Activated CD4-positive, CD25-positive, alpha-beta regulatory T cell treated with anti-CD3 and anti-CD28 coated beads, Interleukin-2, amount 50 U/mL, for 16 hours (primary cell): ENCODE measurements around the gene FAM200C.
"Not testable (repeated sequence)": the region's sequence is repeated elsewhere in the genome, so short reads cannot be mapped to it uniquely, and the experiment has no call there.

Experiments
- DNase-seq: peaks from one replicate; pipeline ENCODE4 v3.0.0-alpha.2; 2020; ENCODE audit warnings: low read depth, low spot score

The FAM200C gene

GRCh38 chr5:160399402-160400353 lies at the start of gene FAM200C:
FAM200C (minus strand) TSS chr5:160400054; CDS start chr5:160395490, 4,564 bp downstream.
- no peak for DNase-seq

DNA sequence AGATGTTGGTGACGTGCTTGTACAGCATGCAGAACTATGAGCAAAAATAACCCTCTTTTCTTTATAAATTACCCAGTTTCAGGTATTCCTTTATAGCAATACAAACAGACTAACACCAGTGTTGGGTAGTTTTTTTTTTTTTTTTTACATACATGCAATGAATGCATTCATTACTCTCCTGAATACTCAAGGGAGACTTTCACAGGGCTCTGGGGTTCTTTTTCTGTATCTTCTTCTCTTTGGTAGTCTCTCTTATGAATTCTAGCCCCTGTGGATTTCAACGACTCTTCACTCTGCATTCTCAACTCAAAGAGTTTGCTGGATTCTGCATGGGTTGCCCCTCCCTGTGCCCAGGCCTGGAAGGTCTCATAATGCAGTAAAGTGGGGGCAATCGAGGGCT lies 49.6 kb upstream of the FAM200C start:
- DNase-seq, result no peak

GRCh38 chr5:160448886-160449285 lies 49.0 kb upstream of the FAM200C start:
- no peak for DNase-seq

DNA sequence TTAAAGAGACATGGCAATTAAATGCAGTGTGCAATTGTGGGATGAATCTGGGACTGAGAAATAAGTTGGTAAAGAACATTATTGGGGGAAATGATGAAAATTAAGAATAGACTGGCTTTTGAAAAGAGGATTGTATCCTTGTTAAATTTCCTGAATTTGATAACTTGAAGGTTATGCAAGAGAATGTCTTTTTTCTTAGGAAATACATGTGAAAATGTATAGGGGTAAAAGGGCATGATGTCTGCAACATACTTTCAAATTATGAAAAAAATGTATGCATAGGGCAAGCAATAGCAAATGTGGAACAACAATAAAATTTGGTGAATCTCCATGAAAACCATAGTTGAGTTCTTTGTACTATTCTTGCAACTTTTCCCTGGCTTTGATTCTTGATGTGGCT lies 45.9 kb upstream of the FAM200C start:
- DNase-seq, result no peak

DNA sequence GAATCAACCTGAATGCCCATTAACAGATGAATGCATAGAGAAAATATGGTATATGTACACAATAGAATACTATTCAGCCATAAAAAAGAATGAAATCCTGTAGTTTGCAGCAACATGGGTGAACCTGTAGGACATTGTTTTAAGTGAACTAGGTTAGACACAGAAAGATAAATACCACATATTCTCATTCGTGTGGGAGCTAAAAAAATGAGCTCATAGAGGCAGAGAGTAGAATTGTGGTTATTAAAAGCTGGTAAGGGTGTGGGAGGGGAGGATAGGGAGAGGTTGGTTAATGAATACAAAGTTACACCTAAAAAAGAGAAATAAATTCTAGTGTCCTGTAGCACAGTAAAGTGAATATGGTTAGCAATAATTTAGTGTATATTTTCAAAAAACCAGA lies 45.3 kb upstream of the FAM200C start:
- DNase-seq, result no peak

DNA sequence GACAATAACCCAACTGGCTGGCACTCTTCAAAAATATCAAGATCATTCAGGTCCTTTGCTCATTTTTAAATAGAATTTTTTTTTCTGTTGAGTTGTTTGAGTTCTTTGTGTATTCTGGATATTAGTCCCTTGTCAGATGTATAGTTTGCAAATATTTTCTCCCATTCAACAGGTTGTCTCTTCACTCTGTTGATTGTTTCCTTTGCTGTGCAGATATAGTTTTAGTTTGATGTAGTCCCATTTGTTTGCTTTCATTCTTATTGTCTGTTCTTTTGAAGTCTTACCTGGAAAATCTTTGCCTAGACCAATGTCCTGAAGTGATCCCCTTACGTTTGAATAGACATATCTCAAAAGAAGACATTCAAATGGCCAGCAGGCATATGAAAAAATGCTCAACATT lies 44.6 kb upstream of the FAM200C start:
- no peak for DNase-seq

DNA sequence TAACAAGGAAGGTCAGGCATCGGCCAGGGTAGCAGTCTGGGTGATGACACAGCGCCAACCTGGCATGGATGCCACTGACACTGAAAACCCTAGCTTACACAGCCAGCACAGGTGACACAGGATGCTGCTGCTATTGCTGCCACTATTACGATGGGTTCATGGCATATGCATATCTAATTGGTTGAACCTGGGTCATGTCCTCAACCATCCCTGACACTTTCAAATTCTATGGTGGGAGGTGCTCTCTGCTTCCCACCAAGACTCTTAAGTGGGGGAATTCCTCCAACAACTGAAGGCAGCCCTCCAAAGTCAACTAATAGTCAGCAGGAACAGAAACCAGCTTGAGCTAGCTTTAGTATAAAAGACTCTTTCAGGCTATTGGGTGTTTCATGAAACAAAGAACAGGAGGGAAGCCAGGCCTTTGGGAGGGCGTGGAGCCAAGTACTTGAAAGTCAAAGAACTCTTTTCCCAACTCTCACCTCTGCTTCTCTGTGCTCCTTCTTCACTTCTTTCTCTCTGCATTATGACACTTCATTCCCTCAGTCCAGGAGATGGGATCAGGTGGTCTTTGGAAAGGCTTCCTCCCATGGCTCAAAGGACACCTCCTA lies 43.1 kb upstream of the FAM200C start:
- no peak for DNase-seq

- DNase-seq, result no peak
Observed at GRCh38 chr5:160441311-160441781, 41.5 kb upstream of the FAM200C start.

- peak; percentile 78 for DNase-seq
Observed at GRCh38 chr5:160439205-160439600, 39.3 kb upstream of the FAM200C start.

- DNase-seq, result peak; percentile 44
Observed at GRCh38 chr5:160438316-160439204, 38.7 kb upstream of the FAM200C start.

DNA sequence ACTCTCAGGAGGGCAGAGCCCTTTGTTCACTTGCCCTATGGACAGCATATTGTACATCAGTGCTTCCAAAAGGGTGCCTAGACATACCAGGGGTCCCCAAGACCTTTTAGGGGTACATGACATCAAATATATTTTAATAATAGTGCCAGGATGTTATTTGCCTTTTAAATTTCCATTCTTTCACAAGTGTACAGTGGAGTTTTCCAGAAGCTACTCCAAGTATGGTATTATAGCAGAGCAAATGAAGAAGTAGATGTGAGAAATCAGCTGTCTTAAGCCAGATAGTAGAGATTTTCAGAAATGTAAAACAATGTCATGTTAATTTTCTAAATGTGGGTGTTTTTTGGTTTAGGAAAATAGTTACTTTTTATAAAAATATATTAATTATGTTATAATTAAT lies 37.4 kb upstream of the FAM200C start:
- no peak for DNase-seq

- DNase-seq, result not testable (repeated sequence)
Observed at GRCh38 chr5:160436661-160437060, 36.8 kb upstream of the FAM200C start.

- DNase-seq, result no peak
Observed at GRCh38 chr5:160436017-160436416, 36.2 kb upstream of the FAM200C start.

- DNase-seq, result no peak
Observed at GRCh38 chr5:160435532-160435931, 35.7 kb upstream of the FAM200C start.

GRCh38 chr5:160434022-160434531 lies 34.2 kb upstream of the FAM200C start:
- DNase-seq, result no peak

DNA sequence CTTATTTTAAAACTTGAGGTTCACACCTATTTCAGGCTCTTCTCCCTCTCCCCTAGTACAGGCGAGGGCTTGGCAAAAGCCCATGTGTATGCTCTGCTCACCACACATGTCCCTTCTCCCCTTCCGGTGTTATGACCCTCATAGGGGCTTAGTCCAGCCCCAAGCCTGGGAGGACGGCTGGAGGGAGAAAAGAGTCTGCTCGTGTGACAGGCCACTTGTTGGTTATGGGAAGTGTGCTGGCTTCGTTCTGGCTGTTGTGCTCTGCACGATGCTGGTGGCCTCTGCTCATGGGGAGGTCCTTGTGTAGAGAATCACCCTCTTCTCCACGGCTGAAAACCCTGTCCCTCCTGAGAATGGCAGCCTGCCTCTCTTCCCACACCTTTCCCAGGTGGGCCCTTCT lies 32.9 kb upstream of the FAM200C start:
- no peak for DNase-seq

GRCh38 chr5:160432196-160432595 lies 32.3 kb upstream of the FAM200C start:
- no peak for DNase-seq

DNA sequence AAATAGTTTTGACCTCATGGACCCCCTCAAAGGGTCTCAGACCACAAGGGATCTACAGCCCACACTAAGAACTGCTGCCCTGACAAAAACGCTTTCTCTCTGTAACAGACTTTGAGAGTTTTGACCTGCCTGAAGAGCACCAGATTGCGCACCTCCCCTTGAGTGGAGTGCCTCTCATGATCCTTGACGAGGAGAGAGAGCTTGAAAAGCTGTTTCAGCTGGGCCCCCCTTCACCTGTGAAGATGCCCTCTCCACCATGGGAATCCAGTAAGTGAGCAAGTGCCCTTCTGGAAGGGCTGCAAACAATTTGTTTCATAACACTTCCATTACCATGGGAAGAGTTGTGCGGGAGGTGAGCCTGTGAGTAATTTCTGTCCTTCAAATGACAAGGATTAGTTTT lies 27.8 kb upstream of the FAM200C start:
- no peak for DNase-seq

DNA sequence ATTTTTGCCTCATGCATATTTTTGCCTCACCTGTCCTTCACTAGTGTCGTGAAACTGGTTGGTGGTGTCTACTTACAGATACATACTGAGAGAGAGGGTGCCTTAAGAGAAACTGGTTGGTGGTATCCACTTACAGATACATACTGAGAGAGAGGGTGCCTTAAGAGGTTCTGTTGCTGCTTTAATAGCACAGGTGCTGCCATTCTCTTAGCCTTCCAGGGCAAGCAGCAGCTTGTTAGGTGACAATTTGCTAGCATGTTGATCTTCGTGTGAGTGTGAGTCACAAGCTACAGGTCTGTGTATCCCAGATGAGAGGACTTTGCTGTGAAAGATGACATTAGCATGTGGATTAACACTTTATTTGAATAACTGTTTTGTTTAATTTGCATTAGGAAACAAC lies 23.2 kb upstream of the FAM200C start:
- no peak for DNase-seq

DNA sequence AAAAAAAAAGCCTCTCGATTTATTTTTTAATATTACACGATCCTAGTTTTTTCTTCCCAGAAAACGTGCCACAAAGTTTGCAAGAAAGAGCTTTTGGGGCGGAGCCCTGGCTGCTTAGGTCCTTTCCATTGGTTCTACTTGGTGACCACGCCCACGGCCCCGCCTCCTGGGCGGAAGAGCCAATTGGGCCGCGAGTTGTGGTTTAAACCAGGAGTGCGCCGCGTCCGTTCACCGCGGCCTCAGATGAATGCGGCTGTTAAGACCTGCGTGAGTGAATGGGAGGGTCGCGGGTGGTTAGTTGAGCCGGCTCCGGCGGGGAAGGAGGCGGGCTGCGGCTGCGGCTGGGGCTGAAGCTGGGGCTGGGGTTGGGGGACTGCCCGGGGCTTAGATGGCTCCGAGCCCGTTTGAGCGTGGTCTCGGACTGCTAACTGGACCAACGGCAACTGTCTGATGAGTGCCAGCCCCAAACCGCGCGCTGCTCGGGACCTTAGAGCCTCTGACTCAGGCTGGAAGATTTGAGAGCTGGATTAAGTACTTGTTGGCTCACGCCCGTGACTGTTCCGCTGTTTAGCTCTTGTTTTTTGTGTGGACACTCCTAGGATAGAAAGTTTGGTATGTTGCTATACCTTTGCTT lies 21.9 kb upstream of the FAM200C start, which contains the start of gene PTTG1:
Gene PTTG1 (plus strand): TSS at position 231 of the 634 bp plus-strand sequence. CDS start 458 bp downstream, outside the sequence.
- DNase-seq, result peak; percentile 82

- DNase-seq, result no peak
Observed at GRCh38 chr5:160420331-160420610, 20.4 kb upstream of the FAM200C start.
